SK-N-SH treated with all-trans-retinoic acid at 6 μM for 48 hours (cell line): ENCODE data around the gene SMIM24.

ENCODE experiments used
- ATAC-seq: fragments of 200-7000 bp; cut with Tn5 transposase; 3 replicates; pipeline ENCODE4 v1.9.1; 2020; ENCODE audit warnings: mild to moderate bottlenecking, moderate library complexity
- ARNTL ChIP-seq: fragments of 450-650 bp; formaldehyde crosslinking; IDR thresholded peaks from 2 replicates; pipeline ENCODE4 v1.5.0; 2020; ENCODE audit warnings: low read depth, mild to moderate bottlenecking, moderate library complexity, borderline replicate concordance
- BACH2 ChIP-seq: fragments of 250-450 bp; sonication (Bioruptor Pico); IDR thresholded peaks from 2 replicates; pipeline ENCODE4 v1.9.0; 2021; ENCODE audit warnings: mild to moderate bottlenecking, borderline replicate concordance
- CREB5 ChIP-seq: fragments of 250-450 bp; sonication (Bioruptor Pico); IDR thresholded peaks from 2 replicates; pipeline ENCODE4 v1.5.1; 2020; ENCODE audit warnings: low read depth, mild to moderate bottlenecking, moderate library complexity
- CSDC2 ChIP-seq: fragments of 250-450 bp; sonication (Bioruptor Pico); IDR thresholded peaks from 2 replicates; pipeline ENCODE4 v1.5.0; 2020; ENCODE audit warnings: mild to moderate bottlenecking, moderate library complexity
- CSRNP3 ChIP-seq: fragments of 250-450 bp; sonication (Bioruptor Pico); IDR thresholded peaks from 2 replicates; pipeline ENCODE4 v1.5.1; 2021; ENCODE audit warnings: mild to moderate bottlenecking, moderate library complexity
- ESRRG ChIP-seq: fragments of 250-450 bp; sonication (Bioruptor Pico); IDR thresholded peaks from 2 replicates; pipeline ENCODE4 v1.6.1; 2021; ENCODE audit warnings: mild to moderate bottlenecking
- ISL1 ChIP-seq: fragments of 250-450 bp; sonication (Bioruptor Pico); IDR thresholded peaks from 2 replicates; pipeline ENCODE4 v2.1.2; 2022; ENCODE audit warnings: mild to moderate bottlenecking, moderate library complexity
- OSR1 ChIP-seq: fragments of 250-450 bp; sonication (Bioruptor Pico); IDR thresholded peaks from 2 replicates; pipeline ENCODE4 v1.8.0; 2022; ENCODE audit warnings: moderate library complexity, mild to moderate bottlenecking, inconsistent platforms
- PATZ1 ChIP-seq: fragments of 250-450 bp; sonication (Bioruptor Pico); IDR thresholded peaks from 2 replicates; pipeline ENCODE4 v1.8.0; 2020; ENCODE audit warnings: mild to moderate bottlenecking, moderate library complexity, borderline replicate concordance
- RARB ChIP-seq: fragments of 250-450 bp; sonication (Bioruptor Pico); IDR thresholded peaks from 2 replicates; pipeline ENCODE4 v1.8.0; 2021; ENCODE audit warnings: mild to moderate bottlenecking, moderate library complexity
- SNAI2 ChIP-seq: fragments of 250-450 bp; sonication (Bioruptor Pico); IDR thresholded peaks from 2 replicates; pipeline ENCODE4 v1.5.0; 2020; ENCODE audit warnings: mild to moderate bottlenecking, moderate library complexity
- TOX ChIP-seq: fragments of 250-450 bp; sonication (Bioruptor Pico); IDR thresholded peaks from 2 replicates; pipeline ENCODE4 v1.8.0; 2021; ENCODE audit warnings: mild to moderate bottlenecking, moderate library complexity, borderline replicate concordance
- TSHZ2 ChIP-seq: fragments of 250-450 bp; sonication (Bioruptor Pico); IDR thresholded peaks from 2 replicates; pipeline ENCODE4 v1.5.0; 2020; ENCODE audit warnings: mild to moderate bottlenecking, moderate library complexity
- ZC3H10 ChIP-seq: fragments of 250-450 bp; sonication (Bioruptor Pico); IDR thresholded peaks from 2 replicates; pipeline ENCODE4 v1.5.1; 2021; ENCODE audit warnings: mild to moderate bottlenecking, moderate library complexity
- ZFP3 ChIP-seq: fragments of 250-450 bp; sonication (Bioruptor Pico); IDR thresholded peaks from 2 replicates; pipeline ENCODE4 v1.5.0; 2020; ENCODE audit warnings: mild to moderate bottlenecking, moderate library complexity
- ZFP30 ChIP-seq: fragments of 450-650 bp; formaldehyde crosslinking; IDR thresholded peaks from 2 replicates; pipeline ENCODE4 v1.5.0; 2022; ENCODE audit warnings: mild to moderate bottlenecking, moderate library complexity
- ZNF565 ChIP-seq: fragments of 450-650 bp; formaldehyde crosslinking; conservative IDR thresholded peaks from 2 replicates; pipeline ENCODE4 v1.5.0; 2020; ENCODE audit warnings: low read depth, mild to moderate bottlenecking, moderate library complexity
- ZNF70 ChIP-seq: fragments of 450-650 bp; formaldehyde crosslinking; IDR thresholded peaks from 2 replicates; pipeline ENCODE4 v1.5.0; 2020; ENCODE audit warnings: mild to moderate bottlenecking, moderate library complexity
- ZNF8 ChIP-seq: fragments of 450-650 bp; formaldehyde crosslinking; IDR thresholded peaks from 2 replicates; pipeline ENCODE4 v1.5.0; 2020; ENCODE audit warnings: mild to moderate bottlenecking, moderate library complexity

SMIM24 gene

GRCh38 chr19:3467437-3468198, 12.7 kb downstream of the SMIM24 start:
- no peak for TF ChIP-seq RARB
- TF ChIP-seq OSR1 (CRISPR knock-in tag) = no peak
- ATAC-seq = no peak

- ATAC-seq = no peak
- TF ChIP-seq CSRNP3 (no peak), RARB (no peak)
Measured at GRCh38 chr19:3466635-3467034, 13.7 kb downstream of the SMIM24 start.

- no peak for ATAC-seq
- no peak for TF ChIP-seq SNAI2 (CRISPR knock-in tag)
Measured at GRCh38 chr19:3465552-3465951, 14.8 kb downstream of the SMIM24 start.

- TF ChIP-seq CREB5 (CRISPR knock-in tag) (no peak), ZFP30 (no peak), SNAI2 (CRISPR knock-in tag) (no peak), ARNTL (CRISPR knock-in tag) (no peak), ZNF565 (CRISPR knock-in tag) (no peak), ZC3H10 (CRISPR knock-in tag) (no peak), CSRNP3 (no peak), BACH2 (no peak), ZFP3 (CRISPR knock-in tag) (no peak), ZNF8 (CRISPR knock-in tag) (no peak), ISL1 (no peak), TOX (CRISPR knock-in tag) (no peak), TSHZ2 (CRISPR knock-in tag) (no peak), ESRRG (no peak), ZNF70 (CRISPR knock-in tag) (no peak), PATZ1 (CRISPR knock-in tag) (no peak), CSDC2 (CRISPR knock-in tag) (no peak)
- TF ChIP-seq, all 23 proteins: peak for 0
- ATAC-seq = no peak
Measured at GRCh38 chr19:3464587-3465235, 15.6 kb downstream of the SMIM24 start.
